NK-92 (cell line): ENCODE data around the gene RBMS2.
A peak's percentile ranks its signal among the peaks of the same experiment; 100 is the strongest.

Experiments
- DNase-seq: peaks from one replicate; lab custom pipeline; 2025; ENCODE audit not compliant: unreplicated experiment; lab: John Stamatoyannopoulos, UW

The RBMS2 gene

GRCh38 chr12:56630180-56630632 lies 108.6 kb downstream of the RBMS2 start, which contains the start of gene BAZ2A:
BAZ2A (minus strand) TSS chr12:56630326; CDS start chr12:56617530, 12,796 bp downstream.
- DNase-seq, result no peak

GRCh38 chr12:56631790-56632700 lies 110.4 kb downstream of the RBMS2 start:
- DNase-seq, result no peak

- DNase-seq, result no peak
Observed at GRCh38 chr12:56632701-56633467, 111.3 kb downstream of the RBMS2 start.

GRCh38 chr12:56633468-56634241 lies 112.0 kb downstream of the RBMS2 start:
- no peak for DNase-seq

- no peak for DNase-seq
Observed at GRCh38 chr12:56634242-56634836, 112.7 kb downstream of the RBMS2 start.

- no peak for DNase-seq
Observed at GRCh38 chr12:56634837-56635791, 113.5 kb downstream of the RBMS2 start.

GRCh38 chr12:56635806-56636674 lies 114.4 kb downstream of the RBMS2 start:
- no peak for DNase-seq

- DNase-seq, result peak; percentile 84
Observed at GRCh38 chr12:56636675-56637540, 115.3 kb downstream of the RBMS2 start.

GRCh38 chr12:56637621-56638020 lies 116.0 kb downstream of the RBMS2 start:
- no peak for DNase-seq

- DNase-seq, result no peak
Observed at GRCh38 chr12:56641219-56641618, 119.6 kb downstream of the RBMS2 start.

- DNase-seq, result no peak
Observed at GRCh38 chr12:56644654-56645053, 123.0 kb downstream of the RBMS2 start.

- no peak for DNase-seq
Observed at GRCh38 chr12:56645201-56645716, 123.6 kb downstream of the RBMS2 start.
